GM12872 (cell line): ENCODE measurements around the gene S1PR3.

Experiments
- CTCF ChIP-seq: IDR thresholded peaks from 3 replicates; pipeline ENCODE4 v1.5.1; 2011; ENCODE audit warnings: low read depth, mild to moderate bottlenecking, low read length, moderate library complexity; ENCODE audit not compliant: insufficient read depth

S1PR3 gene

GRCh38 chr9:88979791-88980190, 11.5 kb upstream of the S1PR3 start:
- TF ChIP-seq CTCF = no peak

- no peak for TF ChIP-seq CTCF
Observed at GRCh38 chr9:88980740-88981203, 10.5 kb upstream of the S1PR3 start.

GRCh38 chr9:88983865-88984542, 7.3 kb upstream of the S1PR3 start:
- no peak for TF ChIP-seq CTCF

- TF ChIP-seq CTCF = no peak
Observed at GRCh38 chr9:88984543-88984883, 6.8 kb upstream of the S1PR3 start.

- no peak for TF ChIP-seq CTCF
Observed at GRCh38 chr9:88985616-88986015, 5.7 kb upstream of the S1PR3 start.

- TF ChIP-seq CTCF = no peak
Observed at GRCh38 chr9:88986776-88987175, 4.5 kb upstream of the S1PR3 start.

GRCh38 chr9:88987661-88988060, 3.6 kb upstream of the S1PR3 start:
- TF ChIP-seq CTCF = no peak
